NT2/D1 (cell line): ENCODE data around the gene HOXD10.
A peak's percentile ranks its signal among the peaks of the same experiment; 100 is the strongest.

ENCODE experiments used
- DNase-seq: peaks from one replicate; pipeline ENCODE4 v3.0.0-alpha.2; 2011; ENCODE audit warnings: low read depth, low spot score
- H3K27me3 ChIP-seq: 2 replicates; pipeline ENCODE4 v1.6.0; 2011; ENCODE audit warnings: mild to moderate bottlenecking; ENCODE audit not compliant: insufficient read length, insufficient read depth
- H3K36me3 ChIP-seq: 2 replicates; pipeline ENCODE4 v1.6.1; 2011; ENCODE audit warnings: mild to moderate bottlenecking, low read length, mixed read lengths; ENCODE audit not compliant: insufficient read depth, insufficient read length
- H3K4me1 ChIP-seq: 2 replicates; pipeline ENCODE4 v1.5.1; 2011; ENCODE audit not compliant: insufficient read depth, insufficient read length
- H3K4me3 ChIP-seq: 2 replicates; pipeline ENCODE4 v1.5.1; 2011; ENCODE audit warnings: low read depth; ENCODE audit not compliant: insufficient read length
- H3K9ac ChIP-seq: 2 replicates; pipeline ENCODE4 v1.6.0; 2011; ENCODE audit warnings: low read depth; ENCODE audit not compliant: insufficient read length
- H3K9me3 ChIP-seq: 2 replicates; pipeline ENCODE4 v1.5.1; 2011; ENCODE audit warnings: mild to moderate bottlenecking, low read length; ENCODE audit not compliant: insufficient read depth
- SUZ12 ChIP-seq: IDR thresholded peaks from 2 replicates; pipeline ENCODE4 v1.6.1; 2011; ENCODE audit not compliant: insufficient read length, insufficient read depth; ENCODE audit errors: extremely low read depth
- YY1 ChIP-seq: IDR thresholded peaks from 2 replicates; pipeline ENCODE4 v1.6.1; 2011; ENCODE audit not compliant: insufficient read length, insufficient read depth
- ZNF274 ChIP-seq: IDR thresholded peaks from 2 replicates; pipeline ENCODE4 v1.6.1; 2011; ENCODE audit warnings: mild to moderate bottlenecking, low read depth, low read length

The HOXD10 gene

GRCh38 chr2:176103742-176104315 is 12.7 kb upstream of the HOXD10 start:
- TF ChIP-seq ZNF274 (no peak), SUZ12 (no peak), YY1 (no peak)
- H3K9ac ChIP-seq: no peak overlapping the region
- peaks cover 31% of the 10 kb centered on the region; the same call in 1 of the 2 replicates for H3K9me3 ChIP-seq
- H3K27me3 ChIP-seq: peaks cover 98% of the 10 kb centered on the region
- peaks cover 18% of the 10 kb centered on the region for H3K4me1 ChIP-seq
- no peaks in the 10 kb centered on the region for H3K36me3 ChIP-seq
- no peak for DNase-seq
- H3K4me3 ChIP-seq: no peak overlapping the region

DNA sequence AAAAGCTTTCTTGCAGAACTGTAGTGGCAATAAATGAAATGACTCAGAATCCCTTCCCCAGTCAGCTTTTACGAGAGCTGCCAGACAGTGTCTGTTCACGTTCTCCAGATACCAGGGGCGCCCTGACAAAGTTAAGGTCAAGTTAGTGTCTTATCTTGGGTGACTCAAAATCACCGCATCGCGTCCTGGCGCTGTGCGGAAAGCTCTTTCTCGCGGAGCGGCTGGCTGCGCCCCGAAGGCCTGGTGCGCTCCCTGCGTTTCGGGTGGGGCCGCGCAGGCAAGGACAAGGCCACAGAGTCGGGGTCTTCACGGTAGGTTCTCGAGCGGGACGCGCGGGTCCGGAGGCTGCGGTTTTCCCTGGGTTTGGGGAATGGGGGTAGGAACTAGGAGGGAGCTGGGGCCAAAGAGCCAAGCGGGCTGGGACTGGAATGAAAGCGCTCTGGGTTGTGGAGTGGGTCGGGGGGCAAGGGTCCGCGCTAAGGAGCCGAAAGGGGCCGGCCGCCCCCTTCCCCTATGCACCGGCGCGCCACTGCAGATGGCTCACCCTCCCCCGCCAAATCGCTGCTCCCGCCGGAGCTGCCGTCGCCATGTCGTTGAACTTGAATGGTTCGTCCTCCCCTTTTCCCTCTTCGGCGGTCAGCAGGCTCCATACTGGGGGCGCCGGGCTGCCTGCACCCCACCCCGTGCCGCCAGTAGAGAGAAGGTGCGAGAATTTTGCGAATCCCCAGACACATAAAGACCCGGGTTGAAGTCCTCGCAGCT is 12.1 kb upstream of the HOXD10 start:
- peaks cover 98% of the 10 kb centered on the region for H3K27me3 ChIP-seq

GRCh38 chr2:176105078-176105729 is 11.4 kb upstream of the HOXD10 start:
- Histone ChIP-seq H3K4me3 (peak overlapping the region; percentile 41), H3K9me3 (peaks cover 17% of the 10 kb centered on the region; the same call in 1 of the 2 replicates), H3K9ac (peak overlapping the region; percentile 57), H3K4me1 (peaks cover 16% of the 10 kb centered on the region), H3K27me3 (peaks cover 98% of the 10 kb centered on the region), H3K36me3 (no peaks in the 10 kb centered on the region)
- no peak for DNase-seq
- peak; percentile 54 for TF ChIP-seq SUZ12
- TF ChIP-seq YY1: peak; percentile 26
- no peak for TF ChIP-seq ZNF274

More for the DNA sequence above, 12.1 kb upstream of the HOXD10 start:
- Histone ChIP-seq H3K4me3 (peak overlapping the region; percentile 41), H3K36me3 (no peaks in the 10 kb centered on the region), H3K9ac (peak overlapping the region; percentile 57), H3K4me1 (peaks cover 16% of the 10 kb centered on the region), H3K9me3 (peaks cover 25% of the 10 kb centered on the region; the same call in 1 of the 2 replicates)
- no peak for TF ChIP-seq ZNF274
- TF ChIP-seq SUZ12: peak; percentile 41
- DNase-seq: no peak

- TF ChIP-seq ZNF274 (no peak), SUZ12 (peak; percentile 1)
- Histone ChIP-seq H3K4me1 (peaks cover 16% of the 10 kb centered on the region), H3K27me3 (peaks cover 98% of the 10 kb centered on the region), H3K36me3 (no peaks in the 10 kb centered on the region), H3K9ac (no peak overlapping the region), H3K9me3 (peaks cover 10% of the 10 kb centered on the region; the same call in 1 of the 2 replicates), H3K4me3 (peak overlapping the region; percentile 44)
- no peak for DNase-seq
These were observed 10.6 kb upstream of the HOXD10 start for GRCh38 chr2:176105730-176106580.

DNA sequence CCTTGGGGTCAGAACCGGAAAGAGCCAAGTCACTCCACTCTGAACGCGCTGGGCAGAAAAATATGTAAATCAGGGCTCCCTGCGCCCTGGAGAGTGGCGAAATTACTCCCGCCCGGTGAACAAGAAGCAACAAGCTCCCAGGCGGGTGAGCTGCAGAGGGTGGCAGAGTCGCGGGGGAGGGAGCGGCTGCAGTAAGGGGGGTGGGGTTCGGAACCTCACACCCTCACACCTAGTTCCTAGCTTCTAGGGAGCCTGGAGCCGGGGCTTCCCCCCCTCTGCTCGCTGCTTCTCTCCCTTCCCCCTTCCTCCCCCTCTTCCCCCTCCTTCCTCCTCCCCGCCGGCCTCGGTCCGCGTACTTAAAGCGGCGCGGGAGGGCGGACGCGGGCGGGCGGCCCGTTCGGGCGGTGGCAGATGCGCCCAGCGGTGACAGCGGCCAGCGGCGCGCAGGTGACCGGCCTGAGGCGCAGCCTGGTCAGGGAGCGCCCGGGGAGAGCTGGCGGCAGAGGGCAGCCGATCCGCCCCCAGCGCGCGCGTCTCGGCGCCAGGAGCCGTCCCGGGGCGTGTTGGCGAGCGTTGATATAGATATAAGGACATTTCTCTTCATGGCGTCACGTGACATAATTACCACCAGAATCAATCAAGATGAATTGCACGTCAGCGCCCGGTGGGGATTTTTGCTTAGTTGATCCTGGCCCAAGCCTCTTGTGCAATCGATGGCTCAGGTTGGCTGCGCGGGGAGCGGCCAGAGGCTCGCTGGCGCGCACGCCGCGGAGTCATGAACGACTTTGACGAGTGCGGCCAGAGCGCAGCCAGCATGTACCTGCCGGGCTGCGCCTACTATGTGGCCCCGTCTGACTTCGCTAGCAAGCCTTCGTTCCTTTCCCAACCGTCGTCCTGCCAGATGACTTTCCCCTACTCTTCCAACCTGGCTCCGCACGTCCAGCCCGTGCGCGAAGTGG is 9.7 kb upstream of the HOXD10 start, which contains the start of gene HOXD11:
Gene HOXD11 (plus strand): TSS at position 700 of the 959 bp plus-strand sequence. CDS start 76 bp downstream, at position 776.
- TF ChIP-seq YY1 (no peak), ZNF274 (no peak), SUZ12 (no peak)
- H3K4me1 ChIP-seq: peaks cover 16% of the 10 kb centered on the region
- peak within 1 kb of the TSS; percentile 35 for H3K9ac ChIP-seq
- no peak for DNase-seq
- H3K4me3 ChIP-seq: peak within 1 kb of the TSS; percentile 44
- H3K36me3 ChIP-seq: peaks cover under 1% of the 10 kb centered on the region
- H3K27me3 ChIP-seq: peaks cover 98% of the 10 kb centered on the region
- H3K9me3 ChIP-seq: 0 out of 2 replicates have a peak, but pooled peaks cover under 1% of the 10 kb centered on the region

GRCh38 chr2:176107731-176108181 is 8.8 kb upstream of the HOXD10 start:
- peak overlapping the region; percentile 13 for H3K4me3 ChIP-seq
- peaks cover 98% of the 10 kb centered on the region for H3K27me3 ChIP-seq
- H3K36me3 ChIP-seq: peaks cover 6% of the 10 kb centered on the region

More at GRCh38 chr2:176107731-176108181, 8.8 kb upstream of the HOXD10 start:
- Histone ChIP-seq H3K9ac (no peak overlapping the region), H3K9me3 (no peaks in the 10 kb centered on the region), H3K4me1 (peaks cover 16% of the 10 kb centered on the region)
- no peak for TF ChIP-seq ZNF274
- TF ChIP-seq YY1: no peak
- TF ChIP-seq SUZ12: no peak
- no peak for DNase-seq
